GM12878 (cell line): ENCODE measurements around the gene HIRIP3. TPM values are rescaled to one million over a fixed set of nuclear protein-coding genes. Genes with fewer than 3 reads are reported as not detected.

Experiments used
- ATAC-seq: fragments of 200-7000 bp; cut with Tn5 transposase; 3 replicates; pipeline ENCODE4 v1.9.1; 2020; ENCODE audit warnings: mild to moderate bottlenecking, moderate library complexity
- BruUV-seq: library from RNA; stranded (reverse); fragments of 400-500 nt; replicated peaks from 2 replicates; lab custom pipeline; 2021; lab: Mats Ljungman, UMichigan
- CTCF ChIA-PET: fragments of 300-600 bp; sonication (Branson Sonifier 250); formaldehyde crosslinking; extraction: SDS; loops from one replicate; lab custom pipeline; 2021; ENCODE audit warnings: inconsistent platforms; lab: Yijun Ruan, JAX
- POLR2A ChIA-PET: fragments of 350-600 bp; formaldehyde crosslinking; extraction: SDS; loops from one replicate; lab custom pipeline; 2021; ENCODE audit warnings: inconsistent platforms; lab: Charles Lee
- RAD21 ChIA-PET: fragments of 300-600 bp; sonication (Branson Sonifier 250); formaldehyde crosslinking; loops from one replicate; lab custom pipeline; 2023; ENCODE audit warnings: antibody characterized with exemption; ENCODE audit not compliant: unreplicated experiment; lab: Charles Lee
- SMC1A ChIA-PET: fragments of 300-600 bp; sonication (Branson Sonifier 250); formaldehyde crosslinking; loops from one replicate; lab custom pipeline; 2023; ENCODE audit not compliant: unreplicated experiment, uncharacterized antibody; lab: Charles Lee
- DNase-seq: peaks from one replicate; pipeline ENCODE4 v3.0.0-alpha.2; 2011; ENCODE audit warnings: low read depth, low spot score
- FAIRE-seq: peaks from 3 replicates; lab custom pipeline; 2011; peaks lifted over from hg19 to GRCh38; lab: Jason Lieb, UNC
- H2AFZ ChIP-seq: 2 replicates; pipeline ENCODE4 v1.6.0; 2011; ENCODE audit warnings: low read depth, low read length, control low read depth; ENCODE audit not compliant: control insufficient read depth
- H3K27ac ChIP-seq: 2 replicates; pipeline ENCODE4 v1.5.1; 2011; ENCODE audit warnings: control low read depth; ENCODE audit not compliant: control insufficient read depth, insufficient read depth
- H3K27me3 ChIP-seq, 2 experiments: replicated peaks in 1 of 2; 2 replicates each; pipeline versions ENCODE4 v1.6.0 to v1.6.1; 2011; ENCODE audit warnings: low read length in 1 of 2; ENCODE audit not compliant: control insufficient read depth in 2 of 2, insufficient read depth in 2 of 2
- H3K36me3 ChIP-seq, 2 experiments: 2 replicates each; pipeline ENCODE4 v1.5.1; 2011; ENCODE audit warnings: low read length in 1 of 2; ENCODE audit not compliant: control insufficient read depth in 2 of 2, insufficient read depth in 2 of 2
- H3K4me1 ChIP-seq: 2 replicates; pipeline ENCODE4 v1.6.1; 2011; ENCODE audit warnings: mild to moderate bottlenecking, low read length, moderate library complexity, mixed read lengths; ENCODE audit not compliant: control insufficient read depth, insufficient read depth
- H3K4me2 ChIP-seq: 2 replicates; pipeline ENCODE4 v1.6.0; 2011; ENCODE audit warnings: control low read depth; ENCODE audit not compliant: control insufficient read depth, insufficient read depth
- H3K4me3 ChIP-seq: fragments of 200-600 bp; sonication (generic); 2 replicates; pipeline ENCODE4 v1.5.1; 2016
- H3K79me2 ChIP-seq: 2 replicates; pipeline ENCODE4 v1.6.0; 2011; ENCODE audit warnings: low read length; ENCODE audit not compliant: control insufficient read depth, insufficient read depth
- H3K9ac ChIP-seq: 2 replicates; pipeline ENCODE4 v1.8.0; 2011; ENCODE audit warnings: low read length, control low read depth, mixed read lengths; ENCODE audit not compliant: control insufficient read depth, insufficient read depth
- H3K9me3 ChIP-seq: replicated peaks from 3 replicates; pipeline ENCODE4 v1.5.1; 2011; ENCODE audit warnings: mild to moderate bottlenecking, low read length; ENCODE audit not compliant: control insufficient read depth, insufficient read depth
- H4K20me1 ChIP-seq: 2 replicates; pipeline ENCODE4 v1.6.0; 2011; ENCODE audit not compliant: control insufficient read depth, insufficient read depth
- BACH1 ChIP-seq: fragments of 450-650 bp; IDR thresholded peaks from 2 replicates; pipeline ENCODE4 v1.6.1; 2017; ENCODE audit warnings: mild to moderate bottlenecking, borderline replicate concordance
- GATAD2B ChIP-seq: fragments of 450-650 bp; conservative IDR thresholded peaks from 2 replicates; pipeline ENCODE4 v1.6.1; 2017; ENCODE audit warnings: low read depth, mild to moderate bottlenecking, moderate library complexity
- PAX8 ChIP-seq: fragments of 450-650 bp; IDR thresholded peaks from 2 replicates; pipeline ENCODE4 v1.6.1; 2017; ENCODE audit warnings: mild to moderate bottlenecking, moderate library complexity
- POLR2A ChIP-seq: IDR thresholded peaks from 2 replicates; pipeline ENCODE4 v1.6.1; 2011; ENCODE audit warnings: low read depth, mild to moderate bottlenecking, low read length
- STAT3 ChIP-seq: IDR thresholded peaks from 2 replicates; pipeline ENCODE4 v1.6.1; 2011; ENCODE audit warnings: low read depth, low read length, improper control_type of control experiment
- TCF3 ChIP-seq: IDR thresholded peaks from 2 replicates; pipeline ENCODE4 v1.6.1; 2012; ENCODE audit warnings: low read depth, mild to moderate bottlenecking, low read length, borderline replicate concordance; ENCODE audit not compliant: insufficient read depth
- ZNF622 ChIP-seq: fragments of 450-650 bp; IDR thresholded peaks from 2 replicates; pipeline ENCODE4 v1.6.1; 2017; ENCODE audit warnings: mild to moderate bottlenecking, inconsistent platforms
- ZSCAN29 ChIP-seq: fragments of 450-650 bp; IDR thresholded peaks from 2 replicates; pipeline ENCODE4 v1.6.1; 2017; ENCODE audit warnings: mild to moderate bottlenecking, moderate library complexity
- WGBS: methylation state at CpG from one replicate; pipeline ENCODE4 v1.1.6; 2016; ENCODE audit warnings: low lambda C conversion rate; ENCODE audit not compliant: insufficient replicate concordance, insufficient coverage; ENCODE audit errors: missing lambda C conversion rate; 5-methylcytosine and 5-hydroxymethylcytosine counted together
- in situ Hi-C: fragments of 300-500 bp; cut with MboI; formaldehyde crosslinking; loops from 9 replicates; pipeline ENCODE4 v1.14.3; 2018; ENCODE audit warnings: mixed read lengths
- intact Hi-C: fragments of 100-400 bp; cut with micrococcal nuclease; formaldehyde crosslinking; loops from one replicate; pipeline ENCODE4 v1.14.2; 2022; ENCODE audit not compliant: unreplicated experiment
- polyA plus RNA-seq, 11 experiments: library from polyadenylated mRNA; depleted of rRNA in 4 of 11; unstranded in 6 of 11; stranded (reverse) in 5 of 11; fragments of >200 nt; fragmentation: Nextera tagmentation in 4 of 11; fragmentation: Illumina TruSeq in 1 of 11; extraction: Ambion mirVana in 4 of 11; extraction: Trizol in 1 of 11; gene quantifications; 1 replicate in 1 of 11; 2 replicates in 10 of 11; pipeline versions ENCODE4 v1.2.1 to v1.2.3, GENCODE V29; 2011 to 2016; ENCODE audit warnings: inconsistent platforms in 2 of 11, missing spikeins in 2 of 11, low read depth in 1 of 11
- total RNA-seq, 4 experiments: library from RNA; depleted of rRNA in 3 of 4; stranded (reverse); fragments of >200 nt in 3 of 4; fragmentation: Illumina TruSeq in 1 of 4; extraction: Trizol in 1 of 4; gene quantifications; 2 replicates each; pipeline versions ENCODE4 v1.2.1 to v1.2.3, GENCODE V29; 2013 to 2021
- TF ChIP-seq, protein P1 (sequence below): IDR thresholded peaks from 2 replicates; pipeline ENCODE4 v1.6.1; 2012; ENCODE audit warnings: improper control_type of control experiment, low read depth, low read length; ENCODE audit not compliant: insufficient replicate concordance
- TF ChIP-seq, protein P2 (sequence below): IDR thresholded peaks from 2 replicates; pipeline ENCODE4 v1.6.1; 2011; ENCODE audit warnings: borderline replicate concordance, low read depth, mild to moderate bottlenecking, moderate library complexity, low read length; ENCODE audit not compliant: insufficient read depth, poor library complexity, severe bottlenecking

HIRIP3 gene
- total and polyA plus RNA-seq, 10 of the 15 experiments (the other 5 are each of a cell fraction or from before 2014, with no cell fraction given), result 4.1 to 43.5 (median 23.9) TPM

DNA sequence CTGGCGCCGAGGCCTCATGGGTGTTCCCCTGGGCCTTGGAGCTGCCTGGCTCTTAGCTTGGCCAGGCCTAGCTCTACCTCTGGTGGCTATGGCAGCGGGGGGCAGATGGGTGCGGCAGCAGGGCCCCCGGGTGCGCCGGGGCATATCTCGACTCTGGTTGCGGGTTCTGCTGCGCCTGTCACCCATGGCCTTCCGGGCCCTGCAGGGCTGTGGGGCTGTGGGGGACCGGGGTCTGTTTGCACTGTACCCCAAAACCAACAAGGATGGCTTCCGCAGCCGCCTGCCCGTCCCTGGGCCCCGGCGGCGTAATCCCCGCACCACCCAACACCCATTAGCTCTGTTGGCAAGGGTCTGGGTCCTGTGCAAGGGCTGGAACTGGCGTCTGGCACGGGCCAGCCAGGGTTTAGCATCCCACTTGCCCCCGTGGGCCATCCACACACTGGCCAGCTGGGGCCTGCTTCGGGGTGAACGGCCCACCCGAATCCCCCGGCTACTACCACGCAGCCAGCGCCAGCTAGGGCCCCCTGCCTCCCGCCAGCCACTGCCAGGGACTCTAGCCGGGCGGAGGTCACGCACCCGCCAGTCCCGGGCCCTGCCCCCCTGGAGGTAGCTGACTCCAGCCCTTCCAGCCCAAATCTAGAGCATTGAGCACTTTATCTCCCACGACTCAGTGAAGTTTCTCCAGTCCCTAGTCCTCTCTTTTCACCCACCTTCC, 7.9 kb downstream of the HIRIP3 start (continued):
- TF ChIP-seq, protein P1, sequence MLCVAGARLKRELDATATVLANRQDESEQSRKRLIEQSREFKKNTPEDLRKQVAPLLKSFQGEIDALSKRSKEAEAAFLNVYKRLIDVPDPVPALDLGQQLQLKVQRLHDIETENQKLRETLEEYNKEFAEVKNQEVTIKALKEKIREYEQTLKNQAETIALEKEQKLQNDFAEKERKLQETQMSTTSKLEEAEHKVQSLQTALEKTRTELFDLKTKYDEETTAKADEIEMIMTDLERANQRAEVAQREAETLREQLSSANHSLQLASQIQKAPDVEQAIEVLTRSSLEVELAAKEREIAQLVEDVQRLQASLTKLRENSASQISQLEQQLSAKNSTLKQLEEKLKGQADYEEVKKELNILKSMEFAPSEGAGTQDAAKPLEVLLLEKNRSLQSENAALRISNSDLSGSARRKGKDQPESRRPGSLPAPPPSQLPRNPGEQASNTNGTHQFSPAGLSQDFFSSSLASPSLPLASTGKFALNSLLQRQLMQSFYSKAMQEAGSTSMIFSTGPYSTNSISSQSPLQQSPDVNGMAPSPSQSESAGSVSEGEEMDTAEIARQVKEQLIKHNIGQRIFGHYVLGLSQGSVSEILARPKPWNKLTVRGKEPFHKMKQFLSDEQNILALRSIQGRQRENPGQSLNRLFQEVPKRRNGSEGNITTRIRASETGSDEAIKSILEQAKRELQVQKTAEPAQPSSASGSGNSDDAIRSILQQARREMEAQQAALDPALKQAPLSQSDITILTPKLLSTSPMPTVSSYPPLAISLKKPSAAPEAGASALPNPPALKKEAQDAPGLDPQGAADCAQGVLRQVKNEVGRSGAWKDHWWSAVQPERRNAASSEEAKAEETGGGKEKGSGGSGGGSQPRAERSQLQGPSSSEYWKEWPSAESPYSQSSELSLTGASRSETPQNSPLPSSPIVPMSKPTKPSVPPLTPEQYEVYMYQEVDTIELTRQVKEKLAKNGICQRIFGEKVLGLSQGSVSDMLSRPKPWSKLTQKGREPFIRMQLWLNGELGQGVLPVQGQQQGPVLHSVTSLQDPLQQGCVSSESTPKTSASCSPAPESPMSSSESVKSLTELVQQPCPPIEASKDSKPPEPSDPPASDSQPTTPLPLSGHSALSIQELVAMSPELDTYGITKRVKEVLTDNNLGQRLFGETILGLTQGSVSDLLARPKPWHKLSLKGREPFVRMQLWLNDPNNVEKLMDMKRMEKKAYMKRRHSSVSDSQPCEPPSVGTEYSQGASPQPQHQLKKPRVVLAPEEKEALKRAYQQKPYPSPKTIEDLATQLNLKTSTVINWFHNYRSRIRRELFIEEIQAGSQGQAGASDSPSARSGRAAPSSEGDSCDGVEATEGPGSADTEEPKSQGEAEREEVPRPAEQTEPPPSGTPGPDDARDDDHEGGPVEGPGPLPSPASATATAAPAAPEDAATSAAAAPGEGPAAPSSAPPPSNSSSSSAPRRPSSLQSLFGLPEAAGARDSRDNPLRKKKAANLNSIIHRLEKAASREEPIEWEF, result no peak
- TF ChIP-seq BACH1 (no peak), POLR2A (no peak)

GRCh38 chr16:29986931-29987330, 8.5 kb downstream of the HIRIP3 start:
- ChIA-PET RAD21 (no interaction called here), CTCF (no interaction called here), SMC1A (no interaction called here), POLR2A (interaction anchor here (1.0 to 1.1 kb wide), 2 partner anchors 13 to 121 kb away, joined by 3 read pairs; partner anchors contain the start of gene TAOK2)
- intact Hi-C loops, result no loop called here
- H3K36me3 ChIP-seq, result peaks cover 18 to 42% of the 10 kb centered on the region in 2 experiments
- H3K4me3 ChIP-seq, result no peak overlapping the region
- no peak for ATAC-seq
- in situ Hi-C loops, result no loop called here
- no peaks in the 10 kb centered on the region for H4K20me1 ChIP-seq
- H2AFZ ChIP-seq, result no peak overlapping the region
- H3K79me2 ChIP-seq, result no peaks in the 10 kb centered on the region
- no peak overlapping the region for H3K27ac ChIP-seq
- H3K9me3 ChIP-seq, result no peaks in the 10 kb centered on the region
- BruUV-seq, result no TSS peak
- FAIRE-seq, result no peak
- WGBS, result 94% methylated on average over 5 of the region's 5 CpGs
- DNase-seq, result no peak
- H3K9ac ChIP-seq, result no peak overlapping the region
- H3K4me1 ChIP-seq, result no peaks in the 10 kb centered on the region
- H3K27me3 ChIP-seq, result no peaks in the 10 kb centered on the region
- no peak overlapping the region for H3K4me2 ChIP-seq
- TF ChIP-seq PAX8 (no peak), ZSCAN29 (no peak), GATAD2B (no peak), ZNF622 (no peak), TCF3 (no peak), STAT3 (no peak)
- TF ChIP-seq, protein P2, sequence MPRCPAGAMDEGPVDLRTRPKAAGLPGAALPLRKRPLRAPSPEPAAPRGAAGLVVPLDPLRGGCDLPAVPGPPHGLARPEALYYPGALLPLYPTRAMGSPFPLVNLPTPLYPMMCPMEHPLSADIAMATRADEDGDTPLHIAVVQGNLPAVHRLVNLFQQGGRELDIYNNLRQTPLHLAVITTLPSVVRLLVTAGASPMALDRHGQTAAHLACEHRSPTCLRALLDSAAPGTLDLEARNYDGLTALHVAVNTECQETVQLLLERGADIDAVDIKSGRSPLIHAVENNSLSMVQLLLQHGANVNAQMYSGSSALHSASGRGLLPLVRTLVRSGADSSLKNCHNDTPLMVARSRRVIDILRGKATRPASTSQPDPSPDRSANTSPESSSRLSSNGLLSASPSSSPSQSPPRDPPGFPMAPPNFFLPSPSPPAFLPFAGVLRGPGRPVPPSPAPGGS, result no peak
- TF ChIP-seq, protein P1, result no peak
